ENCODE data around the gene LGR4. TPM values are rescaled to one million over a fixed set of nuclear protein-coding genes. Genes with fewer than 3 reads are reported as not detected.

The LGR4 gene
- total and polyA plus RNA-seq, 10 of the 15 experiments (the other 5 are each of a cell fraction or from before 2014, with no cell fraction given) = under 0.01 to 0.64 (median 0.04) TPM; not detected in 5

- peak overlapping the region; percentile 63; the same call in 1 of the 2 replicates for H3K4me3 ChIP-seq
- peak overlapping the region; percentile 67 for H3K4me2 ChIP-seq (ENCODE audit: control insufficient read depth, insufficient read depth)
- peak overlapping the region; percentile 28 for H2AFZ ChIP-seq (ENCODE audit: control insufficient read depth, low read depth, low read length)
- no peak overlapping the region for H3K27ac ChIP-seq (ENCODE audit: control insufficient read depth, insufficient read depth)
- ChIA-PET RAD21 (ENCODE audit: unreplicated experiment) (no interaction called here), POLR2A (no interaction called here), CTCF (interaction anchor here (0.6 to 0.9 kb wide), 2 partner anchors 24 to 25 kb away, joined by 3 read pairs; no protein-coding TSS in a partner anchor), SMC1A (ENCODE audit: uncharacterized antibody, unreplicated experiment) (interaction anchor here (0.9 kb wide), 1 partner anchor 15 kb away, joined by 5 read pairs; no protein-coding TSS in a partner anchor)
- no peak overlapping the region for H3K9ac ChIP-seq (ENCODE audit: control insufficient read depth, insufficient read depth, low read length)
- H3K36me3 ChIP-seq (ENCODE audit: control insufficient read depth in 2 of 2, insufficient read depth in 2 of 2, low read length in 1 of 2) = no peaks in the 10 kb centered on the region
- WGBS (ENCODE audit: insufficient coverage, insufficient replicate concordance, low lambda C conversion rate, missing lambda C conversion rate) = 57% methylated on average over 21 of the region's 21 CpGs
- FAIRE-seq (no peak), DNase-seq (ENCODE audit: low read depth, low spot score) (no peak), ATAC-seq (no peak)
- no peaks in the 10 kb centered on the region for H3K79me2 ChIP-seq (ENCODE audit: control insufficient read depth, insufficient read depth, low read length)
- TF ChIP-seq SKIL (IDR thresholded peaks at IDR 0.05; ENCODE audit: low read depth, poor library complexity, severe bottlenecking) = no peak
- no peak for TF ChIP-seq MEF2A (IDR thresholded peaks at IDR 0.05; ENCODE audit: insufficient read depth, low read depth, low read length)
- TF ChIP-seq RB1 (IDR thresholded peaks at IDR 0.05; ENCODE audit: borderline replicate concordance) = no peak
- no peak for TF ChIP-seq CREB1 (IDR thresholded peaks at IDR 0.05; ENCODE audit: low read depth)
- TF ChIP-seq PRDM15 (CRISPR knock-in tag; IDR thresholded peaks at IDR 0.05) = no peak
- no peak for TF ChIP-seq PML (IDR thresholded peaks at IDR 0.05; ENCODE audit: low read length)
- TF ChIP-seq ZNF384 (IDR thresholded peaks at IDR 0.05; ENCODE audit: borderline replicate concordance, low read depth, low read length) = no peak
- no peak for TF ChIP-seq YBX1 (IDR thresholded peaks at IDR 0.05)
- TF ChIP-seq RAD21 (IDR thresholded peaks at IDR 0.05; ENCODE audit: insufficient read depth, low read depth, low read length) = no peak
- TF ChIP-seq CHD1 (IDR thresholded peaks at IDR 0.05; ENCODE audit: low read depth, low read length) = no peak
- TF ChIP-seq SREBF1 (IDR thresholded peaks at IDR 0.05; ENCODE audit: low read length) = no peak
- TF ChIP-seq MYB (IDR thresholded peaks at IDR 0.05; ENCODE audit: borderline replicate concordance, low read depth, low read length) = no peak
- TF ChIP-seq USF1 (IDR thresholded peaks at IDR 0.05; ENCODE audit: borderline replicate concordance, extremely low read length, insufficient read depth, low read depth, low read length) = no peak
- no peak for TF ChIP-seq GABPA (IDR thresholded peaks at IDR 0.05; ENCODE audit: low read depth)
- no peak for TF ChIP-seq JUNB (IDR thresholded peaks at IDR 0.05)
- intact Hi-C loops (cut with micrococcal nuclease; ENCODE audit: unreplicated experiment) (no loop called here), in situ Hi-C loops (cut with MboI) (loop anchor here (10.0 kb wide), 1 partner anchor 1176 kb away; no protein-coding TSS in a partner anchor)
- no peaks in the 10 kb centered on the region for H4K20me1 ChIP-seq (ENCODE audit: control insufficient read depth, insufficient read depth)
- H3K9me3 ChIP-seq (replicated peaks; ENCODE audit: control insufficient read depth, insufficient read depth, low read length) = no peaks in the 10 kb centered on the region
- BruUV-seq (replicated peaks) = no TSS peak
- 0 out of 2 replicates have a peak, but pooled peaks cover 3% of the 10 kb centered on the region for H3K4me1 ChIP-seq (ENCODE audit: control insufficient read depth, insufficient read depth, low read length)
- peaks cover 3% of the 10 kb centered on the region in 2 experiments; a peak in 2 of 4 replicates for H3K27me3 ChIP-seq (replicated peaks in 1 of 2; ENCODE audit: control insufficient read depth in 2 of 2, insufficient read depth in 2 of 2, low read length in 1 of 2)
These were observed 1.6 kb downstream of the LGR4 start for GRCh38 chr11:27470826-27471588.

All from GM12878 (cell line).